Keratinocyte (primary cell): ENCODE data around the gene RGMA. TPM values are rescaled to one million over a fixed set of nuclear protein-coding genes. Genes with fewer than 3 reads are reported as not detected.
A peak's percentile ranks its signal among the peaks of the same experiment; 100 is the strongest.

Source experiments
- DNase-seq: peaks from one replicate; pipeline ENCODE4 v3.0.0-alpha.2; 2011; ENCODE audit warnings: low read depth, missing footprints, low spot score
- FAIRE-seq: peaks from 2 replicates; lab custom pipeline; 2011; peaks lifted over from hg19 to GRCh38; lab: Jason Lieb, UNC
- H2AFZ ChIP-seq: 2 replicates; pipeline ENCODE4 v1.6.0; 2012; ENCODE audit warnings: low read length, control low read depth, inconsistent platforms; ENCODE audit not compliant: control insufficient read depth
- H3K27ac ChIP-seq: 2 replicates; pipeline ENCODE4 v1.5.1; 2011; ENCODE audit warnings: low read length; ENCODE audit not compliant: control insufficient read depth, insufficient read depth
- H3K27me3 ChIP-seq: 3 replicates; pipeline ENCODE4 v1.6.0; 2011; ENCODE audit warnings: low read length; ENCODE audit not compliant: control insufficient read depth, insufficient read depth; ENCODE audit errors: extremely low read depth
- H3K36me3 ChIP-seq, 2 experiments: 2 replicates in 1 of 2; 3 replicates in 1 of 2; pipeline ENCODE4 v1.5.1; 2011; ENCODE audit warnings: low read length in 2 of 2, mild to moderate bottlenecking in 1 of 2; ENCODE audit not compliant: control insufficient read depth in 2 of 2, insufficient read depth in 2 of 2; ENCODE audit errors: extremely low read depth in 1 of 2
- H3K4me1 ChIP-seq: 3 replicates; pipeline ENCODE4 v1.5.1; 2011; ENCODE audit warnings: low read length; ENCODE audit not compliant: control insufficient read depth, insufficient read depth; ENCODE audit errors: extremely low read depth
- H3K4me2 ChIP-seq: 3 replicates; pipeline ENCODE4 v1.6.0; 2011; ENCODE audit warnings: low read depth, low read length; ENCODE audit not compliant: control insufficient read depth, insufficient read depth; ENCODE audit errors: extremely low read depth
- H3K4me3 ChIP-seq, 3 experiments: fragments of 200-600 bp in 1 of 3; sonication (generic) in 1 of 3; 2 replicates in 2 of 3; 3 replicates in 1 of 3; pipeline ENCODE4 v1.5.1; 2011 to 2016; ENCODE audit warnings: low read length in 3 of 3, mild to moderate bottlenecking in 3 of 3, control low read depth in 2 of 3, inconsistent platforms in 1 of 3, low read depth in 1 of 3, mixed read lengths in 1 of 3, mixed run types in 1 of 3, moderate library complexity in 1 of 3; ENCODE audit not compliant: control insufficient read depth in 2 of 3, insufficient read depth in 2 of 3; ENCODE audit errors: extremely low read depth in 1 of 3
- H3K79me2 ChIP-seq: 2 replicates; pipeline ENCODE4 v1.6.0; 2012; ENCODE audit warnings: low read length; ENCODE audit not compliant: control insufficient read depth, insufficient read depth
- H3K9ac ChIP-seq: 3 replicates; pipeline ENCODE4 v1.6.0; 2011; ENCODE audit warnings: low read length; ENCODE audit not compliant: control insufficient read depth, insufficient read depth; ENCODE audit errors: extremely low read depth
- H3K9me1 ChIP-seq: 3 replicates; pipeline ENCODE4 v1.6.0; 2011; ENCODE audit warnings: low read length; ENCODE audit not compliant: control insufficient read depth, insufficient read depth; ENCODE audit errors: extremely low read depth
- H3K9me3 ChIP-seq: 2 replicates; pipeline ENCODE4 v1.5.1; 2012; ENCODE audit warnings: low read depth, low read length; ENCODE audit not compliant: control insufficient read depth
- H4K20me1 ChIP-seq: 3 replicates; pipeline ENCODE4 v1.6.0; 2011; ENCODE audit warnings: low read length; ENCODE audit not compliant: control insufficient read depth, insufficient read depth; ENCODE audit errors: extremely low read depth
- EZH2 ChIP-seq: IDR thresholded peaks from one replicate; pipeline ENCODE4 v1.6.1; 2012; ENCODE audit warnings: inconsistent platforms, mild to moderate bottlenecking, low read length, moderate library complexity
- dilution Hi-C: fragments of 300-500 bp; cut with MboI; formaldehyde crosslinking; loops from one replicate; pipeline ENCODE4 v1.7.0; 2020; ENCODE audit warnings: low sequenced_read_pairs; ENCODE audit not compliant: extremely low pct_ligation_motif_present
- polyA plus RNA-seq, 5 experiments: library from polyadenylated mRNA; depleted of rRNA in 3 of 5; stranded (reverse) in 3 of 5; stranded (forward) in 1 of 5; unstranded in 1 of 5; fragments of >200 nt; gene quantifications; 1 replicate in 1 of 5; 2 replicates in 3 of 5; 3 replicates in 1 of 5; pipeline versions ENCODE4 v1.2.1 to v1.2.3, GENCODE V29; 2011 to 2012; ENCODE audit warnings: missing spikeins in 2 of 5, low read depth in 1 of 5, low replicate concordance in 1 of 5
- TF ChIP-seq, protein P1 (sequence below), 3 experiments: IDR thresholded peaks in 1 of 3; conservative IDR thresholded peaks in 1 of 3; optimal IDR thresholded peaks in 1 of 3; 2 replicates in 2 of 3; 3 replicates in 1 of 3; pipeline versions ENCODE3 to v1.5.1; 2011; ENCODE audit warnings: low read length in 3 of 3, mild to moderate bottlenecking in 3 of 3, moderate library complexity in 2 of 3, control low read depth in 1 of 3, inconsistent platforms in 1 of 3; ENCODE audit not compliant: insufficient read depth in 2 of 3; ENCODE audit errors: extremely low read depth in 1 of 3

Gene RGMA
- polyA plus RNA-seq, 1 donor (not counting 4 experiments of a cell fraction or from before 2014, with no cell fraction given): 0.18 TPM

DNA sequence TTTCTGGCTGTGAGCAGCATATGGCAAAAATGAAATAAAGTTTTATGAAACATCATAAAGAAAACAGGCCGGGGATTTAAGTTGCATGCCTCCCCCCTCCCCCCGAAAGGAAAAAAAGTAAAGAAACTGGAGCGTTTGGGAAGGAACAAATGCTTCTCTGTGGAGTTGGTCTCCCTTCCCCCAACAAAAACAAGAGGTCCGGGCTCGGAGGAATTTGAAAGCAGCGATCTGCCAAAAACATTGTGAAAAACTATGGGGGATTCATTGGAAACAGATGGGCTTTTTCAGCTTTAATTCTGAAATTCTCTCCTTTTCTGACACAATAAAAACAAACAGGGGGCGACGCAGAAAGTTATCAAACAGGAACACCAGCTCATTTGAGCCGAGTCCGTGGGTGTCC lies 17.0 kb downstream of the RGMA start:
- Histone ChIP-seq H3K9ac (peak overlapping the region; percentile 59), H4K20me1 (no peaks in the 10 kb centered on the region), H3K79me2 (no peaks in the 10 kb centered on the region), H3K9me3 (no peaks in the 10 kb centered on the region), H3K4me3 (peak overlapping the region; percentile 35 to 67 (median 64)), H3K4me2 (peak overlapping the region; percentile 83), H3K27me3 (peaks cover 39% of the 10 kb centered on the region), H3K4me1 (peaks cover 5% of the 10 kb centered on the region), H3K36me3 (no peaks in the 10 kb centered on the region), H3K27ac (no peak overlapping the region), H2AFZ (peak overlapping the region; percentile 66), H3K9me1 (no peaks in the 10 kb centered on the region)
- no peak for TF ChIP-seq EZH2
- TF ChIP-seq, protein P1, sequence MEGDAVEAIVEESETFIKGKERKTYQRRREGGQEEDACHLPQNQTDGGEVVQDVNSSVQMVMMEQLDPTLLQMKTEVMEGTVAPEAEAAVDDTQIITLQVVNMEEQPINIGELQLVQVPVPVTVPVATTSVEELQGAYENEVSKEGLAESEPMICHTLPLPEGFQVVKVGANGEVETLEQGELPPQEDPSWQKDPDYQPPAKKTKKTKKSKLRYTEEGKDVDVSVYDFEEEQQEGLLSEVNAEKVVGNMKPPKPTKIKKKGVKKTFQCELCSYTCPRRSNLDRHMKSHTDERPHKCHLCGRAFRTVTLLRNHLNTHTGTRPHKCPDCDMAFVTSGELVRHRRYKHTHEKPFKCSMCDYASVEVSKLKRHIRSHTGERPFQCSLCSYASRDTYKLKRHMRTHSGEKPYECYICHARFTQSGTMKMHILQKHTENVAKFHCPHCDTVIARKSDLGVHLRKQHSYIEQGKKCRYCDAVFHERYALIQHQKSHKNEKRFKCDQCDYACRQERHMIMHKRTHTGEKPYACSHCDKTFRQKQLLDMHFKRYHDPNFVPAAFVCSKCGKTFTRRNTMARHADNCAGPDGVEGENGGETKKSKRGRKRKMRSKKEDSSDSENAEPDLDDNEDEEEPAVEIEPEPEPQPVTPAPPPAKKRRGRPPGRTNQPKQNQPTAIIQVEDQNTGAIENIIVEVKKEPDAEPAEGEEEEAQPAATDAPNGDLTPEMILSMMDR (optimal IDR thresholded peaks at IDR 0.05 in 1 of 3, IDR thresholded peaks at IDR 0.05 in 1 of 3, conservative IDR thresholded peaks at IDR 0.05 in 1 of 3; ENCODE audit: extremely low read depth in 1 of 3, insufficient read depth in 2 of 3, low read length in 3 of 3): no peak
- dilution Hi-C loops: no loop called here
- DNase-seq (no peak), FAIRE-seq (no peak)

DNA sequence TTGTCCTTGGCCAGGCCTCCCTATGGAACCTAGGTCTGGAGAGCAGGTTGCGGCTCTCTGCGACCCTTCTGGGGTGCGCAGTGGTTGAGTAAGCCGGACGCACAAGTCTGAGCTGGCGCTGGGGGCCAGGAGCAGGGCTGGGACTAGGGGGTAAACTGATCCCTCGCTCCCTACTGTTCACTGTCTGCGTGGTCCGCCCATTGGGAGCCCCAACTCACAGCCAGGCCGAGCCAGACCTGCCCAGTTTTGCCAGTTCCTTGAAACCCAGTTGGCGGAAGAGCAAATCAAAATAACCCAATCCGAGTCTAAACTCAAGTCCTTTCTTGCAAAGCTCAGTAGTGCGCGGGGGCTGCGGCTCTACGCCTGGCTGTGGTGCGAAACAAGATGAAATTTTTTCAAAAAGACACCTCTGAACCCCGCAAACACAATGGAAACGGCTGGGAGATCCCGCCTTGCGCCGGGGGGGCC lies 17.5 kb downstream of the RGMA start:
- DNase-seq: no peak
- no peaks in the 10 kb centered on the region for H3K9me1 ChIP-seq
- H3K79me2 ChIP-seq: no peaks in the 10 kb centered on the region
- H3K4me3 ChIP-seq: peak overlapping the region; percentile 1 to 67 (median 64)
- no peaks in the 10 kb centered on the region for H3K9me3 ChIP-seq
- peak overlapping the region; percentile 10 for H2AFZ ChIP-seq
- TF ChIP-seq EZH2: no peak
- TF ChIP-seq, protein P1 (optimal IDR thresholded peaks at IDR 0.05 in 1 of 3, IDR thresholded peaks at IDR 0.05 in 1 of 3, conservative IDR thresholded peaks at IDR 0.05 in 1 of 3; ENCODE audit: extremely low read depth in 1 of 3, insufficient read depth in 2 of 3, low read length in 3 of 3): no peak
- peaks cover 34% of the 10 kb centered on the region for H3K27me3 ChIP-seq
- H3K4me1 ChIP-seq: peaks cover 5% of the 10 kb centered on the region
- no peaks in the 10 kb centered on the region for H4K20me1 ChIP-seq
- H3K9ac ChIP-seq: peak overlapping the region; percentile 59
- no peak for FAIRE-seq
- no peak overlapping the region for H3K27ac ChIP-seq
- dilution Hi-C loops: no loop called here
- H3K36me3 ChIP-seq: no peaks in the 10 kb centered on the region
- H3K4me2 ChIP-seq: peak overlapping the region; percentile 83
